Measurements from ENCODE around the gene GPC6. TPM values are rescaled to one million over a fixed set of nuclear protein-coding genes. Genes with fewer than 3 reads are reported as not detected.

GPC6 gene
- total and polyA plus RNA-seq, 2 donors (not counting 1 experiment from before 2014, with no cell fraction given) = not detected

DNA sequence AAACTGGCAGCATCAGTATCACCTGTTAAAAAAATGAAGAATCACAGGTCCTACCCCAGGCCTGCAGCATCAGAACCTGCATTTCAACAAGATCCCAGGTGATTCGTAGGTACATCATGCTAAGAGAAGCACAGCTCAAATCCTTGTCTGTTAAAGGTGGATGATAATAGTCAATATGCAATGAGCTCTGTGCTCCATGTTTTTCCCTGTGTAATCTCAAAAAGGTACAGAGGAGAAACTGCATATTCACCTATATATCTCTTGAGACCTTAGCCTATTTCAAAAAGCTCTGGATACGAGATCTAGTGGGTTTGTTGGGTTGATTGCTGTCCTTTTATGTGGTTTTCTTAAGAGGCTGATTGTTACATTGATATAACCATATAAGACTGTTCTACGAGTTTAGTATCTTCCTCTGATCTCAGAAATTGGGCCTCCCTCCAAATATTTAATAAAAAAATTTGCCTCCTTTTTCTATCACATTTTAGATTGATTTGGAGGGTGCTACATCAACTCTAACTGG lies 1104.0 kb downstream of the GPC6 start:
- H3K4me3 ChIP-seq (ENCODE audit: control extremely low read depth in 1 of 5, extremely low read depth in 1 of 5, insufficient read depth in 1 of 5, low read depth in 2 of 5, low read length in 4 of 5) = no peak overlapping the region
- H3K4me2 ChIP-seq (replicated peaks; ENCODE audit: low read depth, low read length, poor library complexity, severe bottlenecking) = no peak overlapping the region
- H3K4me1 ChIP-seq (ENCODE audit: control insufficient read depth in 2 of 2, insufficient read depth in 2 of 2, low read length in 2 of 2) = peaks cover 28 to 31% of the 10 kb centered on the region in 2 donors
- no peak overlapping the region for H3K9ac ChIP-seq (ENCODE audit: low read length)
- H3K27ac ChIP-seq (ENCODE audit: low read length in 2 of 2) = no peak overlapping the region
- no peaks in the 10 kb centered on the region for H4K20me1 ChIP-seq (ENCODE audit: control insufficient read depth, insufficient read depth, low read length, poor library complexity, severe bottlenecking)
- no peak for DNase-seq
- CTCF ChIA-PET = no interaction called here
- H3K9me3 ChIP-seq (ENCODE audit: control extremely low read depth in 1 of 3, control insufficient read depth in 2 of 3, insufficient read depth in 1 of 3, low read length in 2 of 3) = peaks cover 0 to 4% (median 0%) of the 10 kb centered on the region in 3 donors
- TF ChIP-seq, protein P1, sequence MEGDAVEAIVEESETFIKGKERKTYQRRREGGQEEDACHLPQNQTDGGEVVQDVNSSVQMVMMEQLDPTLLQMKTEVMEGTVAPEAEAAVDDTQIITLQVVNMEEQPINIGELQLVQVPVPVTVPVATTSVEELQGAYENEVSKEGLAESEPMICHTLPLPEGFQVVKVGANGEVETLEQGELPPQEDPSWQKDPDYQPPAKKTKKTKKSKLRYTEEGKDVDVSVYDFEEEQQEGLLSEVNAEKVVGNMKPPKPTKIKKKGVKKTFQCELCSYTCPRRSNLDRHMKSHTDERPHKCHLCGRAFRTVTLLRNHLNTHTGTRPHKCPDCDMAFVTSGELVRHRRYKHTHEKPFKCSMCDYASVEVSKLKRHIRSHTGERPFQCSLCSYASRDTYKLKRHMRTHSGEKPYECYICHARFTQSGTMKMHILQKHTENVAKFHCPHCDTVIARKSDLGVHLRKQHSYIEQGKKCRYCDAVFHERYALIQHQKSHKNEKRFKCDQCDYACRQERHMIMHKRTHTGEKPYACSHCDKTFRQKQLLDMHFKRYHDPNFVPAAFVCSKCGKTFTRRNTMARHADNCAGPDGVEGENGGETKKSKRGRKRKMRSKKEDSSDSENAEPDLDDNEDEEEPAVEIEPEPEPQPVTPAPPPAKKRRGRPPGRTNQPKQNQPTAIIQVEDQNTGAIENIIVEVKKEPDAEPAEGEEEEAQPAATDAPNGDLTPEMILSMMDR (IDR thresholded peaks at IDR 0.05) = no peak
- no peak for TF ChIP-seq EZH2 (IDR thresholded peaks at IDR 0.05; ENCODE audit: borderline replicate concordance, insufficient read depth, low read depth, low read length, poor library complexity, severe bottlenecking)
- H3K79me2 ChIP-seq (ENCODE audit: control insufficient read depth, insufficient read depth, low read length) = no peaks in the 10 kb centered on the region
- Mint-ChIP-seq H3K9me3 (ENCODE audit: insufficient read depth) (no peaks in the 10 kb centered on the region), H3K4me3 (no peak overlapping the region), H3K27ac (no peak overlapping the region), H3K27me3 (peaks cover 8% of the 10 kb centered on the region), H3K4me1 (peaks cover 28% of the 10 kb centered on the region)
- H3K27me3 ChIP-seq (replicated peaks in 1 of 4; ENCODE audit: control extremely low read depth in 1 of 4, control insufficient read depth in 3 of 4, insufficient read depth in 4 of 4, low read length in 3 of 4) = no peaks in the 10 kb centered on the region
- no peak for ATAC-seq (ENCODE audit: low read depth)
- POLR2A ChIA-PET = no interaction called here
- intact Hi-C loops (cut with micrococcal nuclease) = no loop called here
- H3K36me3 ChIP-seq (replicated peaks in 1 of 2; ENCODE audit: control extremely low read depth in 1 of 2, control insufficient read depth in 1 of 2, extremely low read depth in 1 of 2, insufficient read depth in 2 of 2, low read length in 1 of 2) = no peaks in the 10 kb centered on the region
- no CpG with 5 or more reads among the region's 3 CpGs for WGBS (ENCODE audit: insufficient coverage)
- H2AFZ ChIP-seq (ENCODE audit: insufficient read depth, low read depth, low read length, poor library complexity, severe bottlenecking) = no peak overlapping the region

- peaks cover 0 to 4% (median 0%) of the 10 kb centered on the region in 3 donors for H3K9me3 ChIP-seq (ENCODE audit: control extremely low read depth in 1 of 3, control insufficient read depth in 2 of 3, insufficient read depth in 1 of 3, low read length in 2 of 3)
- no peak overlapping the region for H3K27ac ChIP-seq (ENCODE audit: low read length in 2 of 2)
- no peak overlapping the region for H3K4me2 ChIP-seq (replicated peaks; ENCODE audit: low read depth, low read length, poor library complexity, severe bottlenecking)
- Mint-ChIP-seq H3K9me3 (ENCODE audit: insufficient read depth) (no peaks in the 10 kb centered on the region), H3K27me3 (peaks cover 8% of the 10 kb centered on the region), H3K4me3 (no peak overlapping the region), H3K27ac (no peak overlapping the region), H3K4me1 (peaks cover 22% of the 10 kb centered on the region)
- H3K79me2 ChIP-seq (ENCODE audit: control insufficient read depth, insufficient read depth, low read length) = no peaks in the 10 kb centered on the region
- WGBS (ENCODE audit: insufficient coverage) = no CpG with 5 or more reads among the region's 3 CpGs
- ChIA-PET POLR2A (no interaction called here), CTCF (no interaction called here)
- intact Hi-C loops (cut with micrococcal nuclease) = no loop called here
- DNase-seq (no peak), ATAC-seq (ENCODE audit: low read depth) (no peak)
- H3K9ac ChIP-seq (ENCODE audit: low read length) = no peak overlapping the region
- H3K4me3 ChIP-seq (ENCODE audit: control extremely low read depth in 1 of 5, extremely low read depth in 1 of 5, insufficient read depth in 1 of 5, low read depth in 2 of 5, low read length in 4 of 5) = no peak overlapping the region
- TF ChIP-seq EZH2 (IDR thresholded peaks at IDR 0.05; ENCODE audit: borderline replicate concordance, insufficient read depth, low read depth, low read length, poor library complexity, severe bottlenecking) = no peak
- H3K36me3 ChIP-seq (replicated peaks in 1 of 2; ENCODE audit: control extremely low read depth in 1 of 2, control insufficient read depth in 1 of 2, extremely low read depth in 1 of 2, insufficient read depth in 2 of 2, low read length in 1 of 2) = no peaks in the 10 kb centered on the region
- H3K27me3 ChIP-seq (replicated peaks in 1 of 4; ENCODE audit: control extremely low read depth in 1 of 4, control insufficient read depth in 3 of 4, insufficient read depth in 4 of 4, low read length in 3 of 4) = no peaks in the 10 kb centered on the region
- peaks cover 22 to 25% of the 10 kb centered on the region in 2 donors for H3K4me1 ChIP-seq (ENCODE audit: control insufficient read depth in 2 of 2, insufficient read depth in 2 of 2, low read length in 2 of 2)
- H2AFZ ChIP-seq (ENCODE audit: insufficient read depth, low read depth, low read length, poor library complexity, severe bottlenecking) = no peak overlapping the region
- no peaks in the 10 kb centered on the region for H4K20me1 ChIP-seq (ENCODE audit: control insufficient read depth, insufficient read depth, low read length, poor library complexity, severe bottlenecking)
Measured at GRCh38 chr13:94331281-94331680, 1104.7 kb downstream of the GPC6 start.

Measured in B cell (primary cell).